PC-9 (cell line): Measurements from ENCODE around the gene TGFB2.

Experiments
- EZH2 ChIP-seq: fragments of 200-600 bp; sonication (generic); IDR thresholded peaks from 2 replicates; pipeline ENCODE4 v1.8.0; 2017; ENCODE audit warnings: antibody characterized with exemption, low read depth
- TF ChIP-seq, protein P1 (sequence below): fragments of 200-600 bp; sonication (generic); conservative IDR thresholded peaks from 2 replicates; pipeline ENCODE4 v1.6.1; 2017; ENCODE audit warnings: mixed run types, antibody characterized with exemption, mild to moderate bottlenecking, moderate library complexity

DNA sequence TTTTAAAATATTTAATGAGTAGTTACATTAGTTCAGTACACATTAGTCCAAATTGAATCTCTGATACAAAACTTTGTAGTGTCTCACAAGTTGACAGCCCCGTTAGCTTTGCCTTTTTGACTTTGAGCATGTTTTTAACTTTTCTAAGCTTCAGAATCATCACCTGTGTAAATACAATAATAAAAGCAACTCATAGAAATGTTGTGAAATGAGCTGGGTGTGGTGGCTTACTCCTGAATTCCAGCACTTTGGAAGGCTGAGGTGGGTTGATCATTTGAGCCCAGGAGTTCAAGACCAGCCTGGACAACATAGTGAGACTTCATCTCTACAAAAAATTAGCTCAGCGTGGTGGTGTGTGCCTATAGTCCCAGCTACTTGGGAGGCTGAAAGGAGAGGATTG lies 49.0 kb upstream of the TGFB2 start:
- TF ChIP-seq, protein P1, sequence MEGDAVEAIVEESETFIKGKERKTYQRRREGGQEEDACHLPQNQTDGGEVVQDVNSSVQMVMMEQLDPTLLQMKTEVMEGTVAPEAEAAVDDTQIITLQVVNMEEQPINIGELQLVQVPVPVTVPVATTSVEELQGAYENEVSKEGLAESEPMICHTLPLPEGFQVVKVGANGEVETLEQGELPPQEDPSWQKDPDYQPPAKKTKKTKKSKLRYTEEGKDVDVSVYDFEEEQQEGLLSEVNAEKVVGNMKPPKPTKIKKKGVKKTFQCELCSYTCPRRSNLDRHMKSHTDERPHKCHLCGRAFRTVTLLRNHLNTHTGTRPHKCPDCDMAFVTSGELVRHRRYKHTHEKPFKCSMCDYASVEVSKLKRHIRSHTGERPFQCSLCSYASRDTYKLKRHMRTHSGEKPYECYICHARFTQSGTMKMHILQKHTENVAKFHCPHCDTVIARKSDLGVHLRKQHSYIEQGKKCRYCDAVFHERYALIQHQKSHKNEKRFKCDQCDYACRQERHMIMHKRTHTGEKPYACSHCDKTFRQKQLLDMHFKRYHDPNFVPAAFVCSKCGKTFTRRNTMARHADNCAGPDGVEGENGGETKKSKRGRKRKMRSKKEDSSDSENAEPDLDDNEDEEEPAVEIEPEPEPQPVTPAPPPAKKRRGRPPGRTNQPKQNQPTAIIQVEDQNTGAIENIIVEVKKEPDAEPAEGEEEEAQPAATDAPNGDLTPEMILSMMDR = no peak
- no peak for TF ChIP-seq EZH2
